Dendritic cell treated with granulocyte-macrophage colony-stimulating factor and Interleukin-4, amounts not matched to agents 40 ng/mL and 50 ng/mL, for 4 days (primary cell): ENCODE measurements around the gene BTF3L4.
"Not testable (repeated sequence)": the region's sequence is repeated elsewhere in the genome, so short reads cannot be mapped to it uniquely, and the experiment has no call there.

Source experiments
- H3K27ac Mint-ChIP-seq: one replicate; pipeline ENCODE4 v1.8.0; 2022; ENCODE audit warnings: mild to moderate bottlenecking, mixed read lengths
- H3K27me3 Mint-ChIP-seq: one replicate; pipeline ENCODE4 v1.8.0; 2022; ENCODE audit warnings: mild to moderate bottlenecking, mixed read lengths
- H3K36me3 Mint-ChIP-seq: one replicate; pipeline ENCODE4 v1.8.0; 2022; ENCODE audit warnings: low read depth, mixed read lengths
- H3K4me1 Mint-ChIP-seq: one replicate; pipeline ENCODE4 v1.8.0; 2022; ENCODE audit warnings: low read depth, mixed read lengths
- H3K4me3 Mint-ChIP-seq: one replicate; pipeline ENCODE4 v1.8.0; 2022; ENCODE audit warnings: mild to moderate bottlenecking, moderate library complexity, mixed read lengths
- H3K9me3 Mint-ChIP-seq: one replicate; pipeline ENCODE4 v1.8.0; 2022; ENCODE audit warnings: mixed read lengths
- intact Hi-C: fragments of 100-400 bp; cut with micrococcal nuclease; formaldehyde crosslinking; loops from one replicate; pipeline ENCODE4 v1.15.0; 2022

The BTF3L4 gene

DNA sequence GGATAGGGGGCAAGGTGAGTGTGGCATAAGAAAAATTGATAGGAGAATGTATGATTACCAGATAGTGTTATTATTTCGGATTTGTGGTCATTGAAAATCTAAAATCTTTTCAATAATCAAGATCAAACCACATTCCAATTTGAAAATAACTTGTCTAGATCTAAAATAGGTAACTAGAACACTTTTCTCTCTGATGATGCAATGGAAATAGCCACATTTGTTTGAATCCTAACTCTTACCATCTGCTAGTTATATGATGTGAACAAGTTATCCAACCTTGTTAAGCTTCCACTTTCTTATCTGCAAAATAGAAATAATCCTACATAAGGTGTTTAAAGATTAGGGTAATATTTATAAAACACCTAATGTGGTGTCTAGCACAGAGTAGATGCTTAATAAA is 3.8 kb downstream of the BTF3L4 start:
- H3K27me3 Mint-ChIP-seq = no peaks in the 10 kb centered on the region
- no peak overlapping the region for H3K27ac Mint-ChIP-seq
- H3K9me3 Mint-ChIP-seq = no peaks in the 10 kb centered on the region
- intact Hi-C loops = loop anchor here (5.0 to 10.0 kb wide), 2 partner anchors 305 to 342 kb away; partner anchors contain the start of genes CC2D1B, ORC1 and PRPF38A
- H3K4me1 Mint-ChIP-seq = peaks cover 28% of the 10 kb centered on the region
- H3K4me3 Mint-ChIP-seq = no peak overlapping the region
- peaks cover 72% of the 10 kb centered on the region for H3K36me3 Mint-ChIP-seq

DNA sequence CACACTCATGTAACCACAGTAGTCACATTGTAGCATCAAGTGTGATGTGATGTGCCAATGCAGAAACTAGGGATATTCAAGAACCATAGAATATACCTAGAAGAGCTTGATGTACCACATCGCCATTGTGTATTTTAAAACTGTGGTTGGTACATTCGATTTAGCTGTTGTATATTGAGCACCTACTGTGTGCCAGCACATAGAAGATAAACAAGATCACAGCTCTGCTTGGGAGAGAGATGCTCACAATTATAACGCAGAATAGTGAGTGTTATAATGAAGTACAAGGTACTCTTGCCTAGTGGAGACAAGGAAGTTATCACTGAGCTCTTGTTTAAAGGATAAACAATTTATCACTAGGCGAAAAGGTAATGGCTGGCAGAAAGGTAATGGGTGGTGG is 4.7 kb downstream of the BTF3L4 start:
- no peak overlapping the region for H3K4me3 Mint-ChIP-seq
- no peak overlapping the region for H3K27ac Mint-ChIP-seq
- intact Hi-C loops = no loop called here
- H3K4me1 Mint-ChIP-seq = peaks cover 28% of the 10 kb centered on the region
- no peaks in the 10 kb centered on the region for H3K27me3 Mint-ChIP-seq
- H3K9me3 Mint-ChIP-seq = no peaks in the 10 kb centered on the region
- peaks cover 73% of the 10 kb centered on the region for H3K36me3 Mint-ChIP-seq

- Mint-ChIP-seq H3K27me3 (no peaks in the 10 kb centered on the region), H3K27ac (peak overlapping the region; percentile 39), H3K9me3 (no peaks in the 10 kb centered on the region), H3K4me3 (no peak overlapping the region), H3K4me1 (peaks cover 12% of the 10 kb centered on the region), H3K36me3 (peaks cover 89% of the 10 kb centered on the region)
- intact Hi-C loops = no loop called here
These were observed 7.1 kb downstream of the BTF3L4 start for GRCh38 chr1:52063192-52063591.

GRCh38 chr1:52070704-52071103 is 14.6 kb downstream of the BTF3L4 start:
- Mint-ChIP-seq H3K27me3 (no peaks in the 10 kb centered on the region), H3K36me3 (peaks cover 84% of the 10 kb centered on the region), H3K27ac (no peak overlapping the region), H3K4me3 (no peak overlapping the region), H3K4me1 (peaks cover 11% of the 10 kb centered on the region), H3K9me3 (no peaks in the 10 kb centered on the region)
- intact Hi-C loops = no loop called here

DNA sequence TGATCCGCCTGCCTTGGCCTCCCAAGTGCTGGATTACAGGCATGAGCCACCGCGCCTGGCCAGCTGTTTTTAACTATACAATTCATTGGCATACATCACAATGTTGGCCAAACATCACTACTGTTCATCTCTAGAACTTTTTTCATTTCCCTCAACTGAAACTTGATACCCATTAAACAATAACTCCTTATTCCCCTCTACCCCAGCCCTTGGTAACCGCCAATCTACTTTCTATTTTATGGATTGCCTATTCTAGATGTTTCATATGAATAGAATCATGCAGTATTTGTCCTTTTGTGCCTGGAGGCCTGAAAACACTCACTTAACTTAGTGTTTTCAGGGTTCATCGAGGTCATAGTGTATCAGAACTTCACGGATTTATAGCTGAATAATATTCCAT is 16.2 kb downstream of the BTF3L4 start:
- Mint-ChIP-seq H3K27ac (no peak overlapping the region), H3K27me3 (no peaks in the 10 kb centered on the region), H3K36me3 (peaks cover 84% of the 10 kb centered on the region), H3K9me3 (no peaks in the 10 kb centered on the region), H3K4me1 (peaks cover 11% of the 10 kb centered on the region), H3K4me3 (no peak overlapping the region)
- intact Hi-C loops = no loop called here

DNA sequence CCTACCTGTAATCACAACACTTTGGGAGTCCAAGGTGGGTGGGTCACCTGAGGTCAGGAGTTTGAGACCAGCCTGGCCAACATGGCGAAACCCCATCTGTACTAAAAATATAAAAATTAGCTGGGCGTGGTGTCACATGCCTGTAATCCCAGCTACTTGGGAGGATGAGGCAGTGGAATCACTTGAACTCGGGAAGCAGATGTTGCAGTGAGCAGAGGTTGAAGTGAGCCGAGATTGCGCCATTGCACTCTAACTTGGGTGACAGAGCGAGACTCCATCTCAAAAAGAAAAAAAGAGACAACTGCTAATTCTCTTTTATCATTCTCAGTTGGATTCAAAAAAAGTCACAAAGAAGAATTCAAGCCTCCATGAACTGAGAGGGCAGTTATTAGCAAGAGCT is 21.2 kb downstream of the BTF3L4 start:
- intact Hi-C loops, H3K4me1 Mint-ChIP-seq, H3K4me3 Mint-ChIP-seq, H3K9me3 Mint-ChIP-seq, H3K27me3 Mint-ChIP-seq, H3K27ac Mint-ChIP-seq: not testable (repeated sequence)
- peaks cover 74% of the 10 kb centered on the region for H3K36me3 Mint-ChIP-seq

- no peaks in the 10 kb centered on the region for H3K9me3 Mint-ChIP-seq
- H3K27me3 Mint-ChIP-seq = no peaks in the 10 kb centered on the region
- H3K27ac Mint-ChIP-seq = no peak overlapping the region
- intact Hi-C loops = no loop called here
- H3K36me3 Mint-ChIP-seq = peaks cover 68% of the 10 kb centered on the region
- H3K4me1 Mint-ChIP-seq = peaks cover 10% of the 10 kb centered on the region
- no peak overlapping the region for H3K4me3 Mint-ChIP-seq
These were observed 23.9 kb downstream of the BTF3L4 start for GRCh38 chr1:52080014-52080415.

GRCh38 chr1:52087892-52088291 is 31.8 kb downstream of the BTF3L4 start:
- H3K9me3 Mint-ChIP-seq, H3K4me1 Mint-ChIP-seq, H3K27ac Mint-ChIP-seq, intact Hi-C loops, H3K27me3 Mint-ChIP-seq, H3K4me3 Mint-ChIP-seq: not testable (repeated sequence)
- H3K36me3 Mint-ChIP-seq = peaks cover 76% of the 10 kb centered on the region

- intact Hi-C loops, H3K9me3 Mint-ChIP-seq, H3K4me1 Mint-ChIP-seq, H3K27ac Mint-ChIP-seq, H3K27me3 Mint-ChIP-seq, H3K4me3 Mint-ChIP-seq: not testable (repeated sequence)
- peaks cover 25% of the 10 kb centered on the region for H3K36me3 Mint-ChIP-seq
These were observed 38.2 kb downstream of the BTF3L4 start for GRCh38 chr1:52094300-52094699.

- H3K9me3 Mint-ChIP-seq = no peaks in the 10 kb centered on the region
- H3K36me3 Mint-ChIP-seq = peaks cover 6% of the 10 kb centered on the region
- H3K27ac Mint-ChIP-seq = peak overlapping the region; percentile 60
- peak overlapping the region; percentile 59 for H3K4me3 Mint-ChIP-seq
- H3K4me1 Mint-ChIP-seq = peaks cover 6% of the 10 kb centered on the region
- peaks cover 1% of the 10 kb centered on the region for H3K27me3 Mint-ChIP-seq
- intact Hi-C loops = no loop called here
These were observed 40.1 kb downstream of the BTF3L4 start for GRCh38 chr1:52096216-52096615.

DNA sequence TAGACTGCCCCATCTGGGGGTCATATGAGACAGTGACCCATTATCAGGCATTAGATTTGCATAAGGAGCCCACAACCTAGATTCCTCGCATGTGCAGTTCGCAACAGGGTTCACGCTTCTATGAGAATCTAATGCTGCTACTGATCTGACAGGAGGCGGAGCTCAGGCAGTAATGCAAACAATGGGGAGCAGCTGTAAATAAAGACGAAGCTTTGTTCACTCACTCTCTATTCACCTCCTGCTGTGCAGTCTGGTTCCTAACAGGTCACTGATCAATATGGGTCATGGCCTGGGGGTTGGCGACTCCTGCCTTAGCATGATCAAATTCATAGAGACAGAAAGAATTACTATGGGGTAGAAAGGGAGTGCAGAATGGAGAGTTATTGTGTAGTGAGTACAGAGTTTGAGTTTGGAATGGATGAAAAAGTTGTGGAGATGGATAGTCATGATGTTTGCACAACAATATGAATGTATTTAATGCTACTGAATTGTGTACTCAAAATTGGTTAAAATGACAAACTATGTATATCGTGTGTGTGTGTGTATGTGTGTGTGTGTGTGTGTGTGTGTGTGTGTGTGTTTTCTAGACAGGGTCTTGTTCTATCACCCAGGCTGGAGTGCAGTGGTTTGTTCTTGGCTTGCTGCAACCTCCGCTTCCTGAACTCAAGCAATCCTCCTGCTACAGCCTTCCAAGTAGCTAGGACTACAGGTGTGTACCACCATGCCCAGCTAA is 42.2 kb downstream of the BTF3L4 start:
- H3K4me3 Mint-ChIP-seq = no peak overlapping the region
- intact Hi-C loops = no loop called here
- no peak overlapping the region for H3K27ac Mint-ChIP-seq
- peaks cover 1% of the 10 kb centered on the region for H3K27me3 Mint-ChIP-seq
- H3K4me1 Mint-ChIP-seq = peaks cover 12% of the 10 kb centered on the region
- H3K9me3 Mint-ChIP-seq = no peaks in the 10 kb centered on the region
- no peaks in the 10 kb centered on the region for H3K36me3 Mint-ChIP-seq

- Mint-ChIP-seq H3K27ac (no peak overlapping the region), H3K4me3 (no peak overlapping the region), H3K4me1 (peaks cover 6% of the 10 kb centered on the region), H3K36me3 (no peaks in the 10 kb centered on the region), H3K27me3 (peaks cover 1% of the 10 kb centered on the region), H3K9me3 (no peaks in the 10 kb centered on the region)
- intact Hi-C loops = no loop called here
These were observed 46.4 kb downstream of the BTF3L4 start for GRCh38 chr1:52102336-52103013.

DNA sequence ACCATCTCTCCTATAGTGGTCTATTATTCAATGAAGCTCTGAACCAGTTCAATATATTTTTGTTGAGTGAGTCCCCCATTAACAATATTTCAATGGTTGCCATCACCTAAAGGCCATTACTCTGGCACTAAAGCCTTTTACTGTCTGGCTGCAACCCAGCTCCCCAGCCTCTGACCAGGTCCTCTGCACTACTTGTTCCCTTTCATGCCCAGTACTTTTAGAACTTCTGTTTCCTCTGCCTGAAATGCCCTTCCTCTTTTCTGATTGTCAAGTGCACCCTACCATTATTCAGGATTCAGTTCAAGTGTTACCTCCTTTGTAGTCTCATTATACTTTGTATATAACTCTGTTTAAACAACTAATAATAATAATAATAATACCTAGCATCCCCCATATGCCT is 55.4 kb downstream of the BTF3L4 start:
- Mint-ChIP-seq H3K9me3 (no peaks in the 10 kb centered on the region), H3K4me3 (no peak overlapping the region), H3K4me1 (peaks cover 8% of the 10 kb centered on the region), H3K36me3 (no peaks in the 10 kb centered on the region), H3K27me3 (peaks cover 2% of the 10 kb centered on the region), H3K27ac (no peak overlapping the region)
- intact Hi-C loops = no loop called here

DNA sequence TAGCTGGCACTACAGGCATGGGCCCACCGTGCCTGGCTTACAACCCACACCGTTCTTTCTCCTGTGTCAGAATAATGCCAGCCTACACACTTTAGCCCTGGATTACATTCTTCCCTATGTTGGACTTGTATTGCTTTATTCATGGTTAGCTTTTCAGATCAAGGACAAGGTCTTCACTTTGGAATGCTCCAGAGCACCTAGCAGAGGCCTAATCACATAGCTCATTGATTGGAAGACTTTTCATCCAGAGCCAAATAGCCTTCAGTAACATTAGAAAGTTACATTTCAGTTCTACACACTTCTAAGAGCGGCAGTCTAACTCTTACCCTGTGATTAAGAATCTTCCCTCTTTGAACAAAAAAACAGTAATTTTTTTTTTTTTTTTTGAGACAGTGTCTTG is 56.4 kb downstream of the BTF3L4 start:
- peaks cover 8% of the 10 kb centered on the region for H3K4me1 Mint-ChIP-seq
- H3K27ac Mint-ChIP-seq = no peak overlapping the region
- no peaks in the 10 kb centered on the region for H3K9me3 Mint-ChIP-seq
- H3K36me3 Mint-ChIP-seq = no peaks in the 10 kb centered on the region
- intact Hi-C loops = no loop called here
- H3K27me3 Mint-ChIP-seq = peaks cover 2% of the 10 kb centered on the region
- H3K4me3 Mint-ChIP-seq = no peak overlapping the region
